GM06990 (cell line): ENCODE data around the gene HSPH1.

Experiments used
- DNase-seq: peaks from one replicate; pipeline ENCODE4 v3.0.0-alpha.2; 2011; ENCODE audit not compliant: insufficient read length; ENCODE audit errors: extremely low read depth
- H3K27me3 ChIP-seq: replicated peaks from 2 replicates; pipeline ENCODE4 v1.6.0; 2011; ENCODE audit warnings: low read length; ENCODE audit not compliant: control insufficient read depth, insufficient read depth
- H3K36me3 ChIP-seq: 2 replicates; pipeline ENCODE4 v1.5.1; 2011; ENCODE audit warnings: low read length; ENCODE audit not compliant: control insufficient read depth, insufficient read depth
- H3K4me3 ChIP-seq: replicated peaks from 2 replicates; pipeline ENCODE4 v1.5.1; 2011; ENCODE audit warnings: low read depth, mild to moderate bottlenecking, control low read depth, low read length
- CTCF ChIP-seq: IDR thresholded peaks from 2 replicates; pipeline ENCODE4 v1.5.1; 2011; ENCODE audit warnings: low read length, control low read depth, mild to moderate bottlenecking, inconsistent platforms; ENCODE audit not compliant: insufficient read depth, poor library complexity, severe bottlenecking

The HSPH1 gene

GRCh38 chr13:31122544-31123260, 39.0 kb downstream of the HSPH1 start:
- Histone ChIP-seq H3K27me3 (peaks cover 5% of the 10 kb centered on the region), H3K4me3 (no peak overlapping the region), H3K36me3 (no peaks in the 10 kb centered on the region)
- TF ChIP-seq CTCF = no peak
- DNase-seq = no peak

GRCh38 chr13:31122143-31122542, 39.6 kb downstream of the HSPH1 start:
- Histone ChIP-seq H3K27me3 (peaks cover 5% of the 10 kb centered on the region), H3K36me3 (no peaks in the 10 kb centered on the region)

GRCh38 chr13:31121379-31122140, 40.1 kb downstream of the HSPH1 start:
- Histone ChIP-seq H3K4me3 (no peak overlapping the region), H3K27me3 (peaks cover 5% of the 10 kb centered on the region), H3K36me3 (no peaks in the 10 kb centered on the region)
- no peak for DNase-seq
- TF ChIP-seq CTCF = no peak

More at GRCh38 chr13:31122143-31122542, 39.6 kb downstream of the HSPH1 start:
- DNase-seq = no peak
- no peak overlapping the region for H3K4me3 ChIP-seq
- no peak for TF ChIP-seq CTCF

- no peaks in the 10 kb centered on the region for H3K36me3 ChIP-seq
- no peak overlapping the region for H3K4me3 ChIP-seq
- no peak for DNase-seq
- TF ChIP-seq CTCF = no peak
- peaks cover 6% of the 10 kb centered on the region for H3K27me3 ChIP-seq
Measured at GRCh38 chr13:31119966-31120700, 41.6 kb downstream of the HSPH1 start.

- no peaks in the 10 kb centered on the region for H3K36me3 ChIP-seq
- no peak for DNase-seq
- H3K4me3 ChIP-seq = no peak overlapping the region
- no peak for TF ChIP-seq CTCF
- H3K27me3 ChIP-seq = peaks cover 5% of the 10 kb centered on the region
Measured at GRCh38 chr13:31119526-31119925, 42.2 kb downstream of the HSPH1 start.
